Nephron progenitor cell (in vitro differentiated cells): Measurements from ENCODE around the gene PF4V1.
"Not testable (repeated sequence)": the region's sequence is repeated elsewhere in the genome, so short reads cannot be mapped to it uniquely, and the experiment has no call there.

Experiments used
- DNase-seq: peaks from one replicate; pipeline ENCODE4 v3.0.0; 2021
- H3K27ac Mint-ChIP-seq: 2 replicates; pipeline ENCODE4 v1.8.0; 2021; ENCODE audit warnings: mild to moderate bottlenecking, moderate library complexity, mixed read lengths
- H3K27me3 Mint-ChIP-seq: 2 replicates; pipeline ENCODE4 v1.8.0; 2021; ENCODE audit warnings: mild to moderate bottlenecking, low read depth, mixed read lengths; ENCODE audit not compliant: poor library complexity
- H3K36me3 Mint-ChIP-seq: 2 replicates; pipeline ENCODE4 v1.8.0; 2021; ENCODE audit warnings: low read depth, mixed read lengths
- H3K4me1 Mint-ChIP-seq: 2 replicates; pipeline ENCODE4 v1.8.0; 2021; ENCODE audit warnings: mixed read lengths
- H3K4me3 Mint-ChIP-seq: 2 replicates; pipeline ENCODE4 v1.8.0; 2021; ENCODE audit warnings: mild to moderate bottlenecking, moderate library complexity, mixed read lengths
- H3K9me3 Mint-ChIP-seq: 2 replicates; pipeline ENCODE4 v1.8.0; 2021; ENCODE audit warnings: mild to moderate bottlenecking, moderate library complexity, mixed read lengths
- CTCF ChIP-seq: fragments of 200-600 bp; sonication (generic); IDR thresholded peaks from 2 replicates; pipeline ENCODE4 v1.5.0; 2021; ENCODE audit warnings: antibody characterized with exemption

Gene PF4V1

DNA sequence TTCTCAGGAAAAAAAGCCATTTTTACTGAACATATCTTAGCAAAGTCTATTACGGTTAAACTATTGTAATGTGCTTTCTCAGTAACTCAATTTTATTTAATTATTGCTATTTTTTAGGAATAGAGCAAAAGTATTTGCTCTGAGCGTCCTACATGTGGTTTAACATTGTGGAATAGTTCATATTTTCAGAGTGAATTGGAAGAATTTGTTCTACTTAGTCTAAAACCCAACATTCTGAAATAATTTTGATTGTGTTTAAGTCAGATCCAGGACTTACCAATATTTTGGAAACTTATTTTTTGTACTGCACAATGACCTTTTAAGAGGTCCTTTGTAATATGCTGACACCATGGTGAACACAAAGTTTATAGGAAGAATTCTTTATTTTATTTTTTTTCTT is 43.3 kb downstream of the PF4V1 start:
- H3K9me3 Mint-ChIP-seq, result no peaks in the 10 kb centered on the region
- H3K27me3 Mint-ChIP-seq, result peaks cover 3% of the 10 kb centered on the region
- H3K27ac Mint-ChIP-seq, result no peak overlapping the region

DNA sequence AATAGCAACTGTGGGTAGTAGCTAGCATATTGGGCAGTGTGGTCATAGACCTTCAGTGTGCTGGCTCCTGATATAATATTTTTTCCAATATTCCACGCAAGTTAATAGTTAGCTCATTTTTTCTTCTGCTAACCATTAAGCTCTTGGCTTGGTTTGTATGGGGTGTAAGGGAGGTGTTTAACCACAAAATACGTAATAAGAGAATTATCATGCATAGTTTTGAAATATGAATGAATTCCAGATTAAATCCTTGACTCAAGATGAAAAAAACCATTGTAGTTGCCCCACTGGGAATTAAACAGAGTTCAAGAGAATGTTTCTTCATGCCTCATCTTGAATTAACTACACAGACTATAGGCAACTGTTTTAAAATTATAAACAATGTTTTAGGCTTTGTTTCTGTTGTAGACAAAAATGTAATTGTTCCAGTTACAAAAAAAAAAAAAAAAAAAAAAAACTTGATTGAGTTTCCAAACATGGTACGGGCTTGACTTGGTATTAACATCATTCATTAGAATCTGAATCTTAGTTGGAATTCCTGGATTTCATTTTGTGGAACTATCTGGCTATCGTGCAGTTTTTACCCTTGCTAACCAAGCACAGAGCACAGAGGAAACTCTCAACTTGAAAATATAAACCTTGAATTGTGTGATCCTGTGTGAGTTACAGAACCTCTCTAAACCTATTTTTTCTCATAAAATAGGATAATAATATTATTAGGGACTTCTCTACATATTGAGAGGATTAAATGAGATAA is 44.5 kb downstream of the PF4V1 start:
- no peak for DNase-seq
- no peak for TF ChIP-seq CTCF
- peaks cover 3% of the 10 kb centered on the region for H3K27me3 Mint-ChIP-seq
- no peak overlapping the region for H3K4me3 Mint-ChIP-seq
- H3K36me3 Mint-ChIP-seq, result no peaks in the 10 kb centered on the region
- peaks cover 2% of the 10 kb centered on the region for H3K4me1 Mint-ChIP-seq
- no peak overlapping the region for H3K27ac Mint-ChIP-seq
- no peaks in the 10 kb centered on the region for H3K9me3 Mint-ChIP-seq

More for the DNA sequence above, 43.3 kb downstream of the PF4V1 start:
- TF ChIP-seq CTCF, result no peak
- Mint-ChIP-seq H3K4me3 (no peak overlapping the region), H3K4me1 (no peaks in the 10 kb centered on the region), H3K36me3 (no peaks in the 10 kb centered on the region)
- no peak for DNase-seq

GRCh38 chr4:73899338-73899737 is 46.2 kb downstream of the PF4V1 start:
- not testable (repeated sequence) for H3K27ac Mint-ChIP-seq, H3K27me3 Mint-ChIP-seq, H3K4me1 Mint-ChIP-seq, H3K9me3 Mint-ChIP-seq, H3K36me3 Mint-ChIP-seq, H3K4me3 Mint-ChIP-seq, DNase-seq

DNA sequence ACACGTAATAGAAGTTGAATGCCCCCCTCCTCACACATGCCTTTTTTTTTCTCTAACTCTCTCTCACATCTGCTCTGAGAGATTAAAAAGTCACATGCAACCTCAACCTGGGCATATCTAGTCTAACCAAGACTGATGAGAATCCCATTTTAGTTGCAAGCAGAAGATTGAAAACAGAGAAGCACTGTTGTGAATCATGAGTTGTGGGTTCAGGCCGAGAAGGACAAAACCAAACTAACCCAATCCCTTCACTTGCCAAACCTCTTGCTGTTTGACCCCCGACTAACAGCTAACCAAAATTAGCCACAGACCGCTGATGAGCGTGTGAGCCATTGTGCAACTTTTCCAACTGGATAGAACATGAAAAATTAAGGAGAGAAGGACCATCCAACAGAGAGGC is 47.9 kb downstream of the PF4V1 start:
- H3K27ac Mint-ChIP-seq, result no peak overlapping the region
- TF ChIP-seq CTCF, result no peak
- no peak for DNase-seq
- H3K36me3 Mint-ChIP-seq, result no peaks in the 10 kb centered on the region
- H3K4me3 Mint-ChIP-seq, result no peak overlapping the region
- H3K4me1 Mint-ChIP-seq, result peaks cover 9% of the 10 kb centered on the region
- peaks cover 4% of the 10 kb centered on the region for H3K27me3 Mint-ChIP-seq
- peaks cover under 1% of the 10 kb centered on the region for H3K9me3 Mint-ChIP-seq

GRCh38 chr4:73902038-73902637 is 49.0 kb downstream of the PF4V1 start:
- DNase-seq, result no peak
- Mint-ChIP-seq H3K27ac (no peak overlapping the region), H3K4me3 (no peak overlapping the region), H3K27me3 (peaks cover 4% of the 10 kb centered on the region), H3K4me1 (peaks cover 9% of the 10 kb centered on the region), H3K9me3 (peaks cover 9% of the 10 kb centered on the region), H3K36me3 (no peaks in the 10 kb centered on the region)
- TF ChIP-seq CTCF, result no peak

- peak overlapping the region; percentile 9 for H3K27ac Mint-ChIP-seq
- H3K27me3 Mint-ChIP-seq, result peaks cover 4% of the 10 kb centered on the region
- H3K4me1 Mint-ChIP-seq, result peaks cover 9% of the 10 kb centered on the region
- H3K36me3 Mint-ChIP-seq, result no peaks in the 10 kb centered on the region
- H3K4me3 Mint-ChIP-seq, result no peak overlapping the region
- no peak for TF ChIP-seq CTCF
- no peak for DNase-seq
- H3K9me3 Mint-ChIP-seq, result peaks cover 9% of the 10 kb centered on the region
Measured at GRCh38 chr4:73902817-73903547, 49.9 kb downstream of the PF4V1 start.
